ENCODE data around the gene TEX12.

TEX12 gene

DNA sequence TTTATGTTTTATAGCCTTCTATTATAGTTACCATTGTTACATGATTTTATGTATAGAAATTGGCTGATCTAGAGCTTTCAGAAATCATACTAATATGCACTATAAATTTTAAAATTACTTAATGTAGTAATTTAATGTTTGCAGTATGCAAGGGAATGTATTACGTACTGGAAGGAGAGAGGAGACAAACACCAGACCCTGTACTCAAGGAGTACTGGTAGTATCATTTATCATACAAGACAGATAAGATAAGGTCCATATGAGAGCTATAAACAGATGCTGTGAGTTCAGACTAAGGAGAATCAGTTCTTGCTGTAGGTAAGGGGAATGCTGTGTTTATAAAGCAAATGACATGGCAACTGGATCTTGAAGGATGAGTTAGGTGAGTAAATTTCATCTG is 8.9 kb downstream of the TEX12 start:
- Histone ChIP-seq H4K20me1 (ENCODE audit: insufficient read depth, low read length) (no peaks in the 10 kb centered on the region), H3K27ac (ENCODE audit: low read length) (no peak overlapping the region), H3K9me3 (replicated peaks; ENCODE audit: insufficient read depth, low read length) (no peaks in the 10 kb centered on the region), H3K36me3 (replicated peaks; ENCODE audit: insufficient read depth, low read length) (no peaks in the 10 kb centered on the region), H3K79me2 (ENCODE audit: low read length) (no peaks in the 10 kb centered on the region), H3K4me2 (ENCODE audit: low read depth, low read length) (no peak overlapping the region), H2AFZ (ENCODE audit: low read length) (no peak overlapping the region), H3K4me3 (ENCODE audit: low read length) (no peak overlapping the region), H3K27me3 (replicated peaks; ENCODE audit: insufficient read depth, low read length) (no peaks in the 10 kb centered on the region), H3K9me2 (replicated peaks; ENCODE audit: insufficient read depth, low read length) (no peaks in the 10 kb centered on the region), H3K4me1 (ENCODE audit: low read length) (peaks cover 16% of the 10 kb centered on the region), H3K9ac (ENCODE audit: low read length) (no peak overlapping the region), H3F3A (ENCODE audit: insufficient read depth, low read length) (0 out of 2 replicates have a peak, but pooled peaks cover 4% of the 10 kb centered on the region)
- DNase-seq = no peak
- TF ChIP-seq, protein P1, sequence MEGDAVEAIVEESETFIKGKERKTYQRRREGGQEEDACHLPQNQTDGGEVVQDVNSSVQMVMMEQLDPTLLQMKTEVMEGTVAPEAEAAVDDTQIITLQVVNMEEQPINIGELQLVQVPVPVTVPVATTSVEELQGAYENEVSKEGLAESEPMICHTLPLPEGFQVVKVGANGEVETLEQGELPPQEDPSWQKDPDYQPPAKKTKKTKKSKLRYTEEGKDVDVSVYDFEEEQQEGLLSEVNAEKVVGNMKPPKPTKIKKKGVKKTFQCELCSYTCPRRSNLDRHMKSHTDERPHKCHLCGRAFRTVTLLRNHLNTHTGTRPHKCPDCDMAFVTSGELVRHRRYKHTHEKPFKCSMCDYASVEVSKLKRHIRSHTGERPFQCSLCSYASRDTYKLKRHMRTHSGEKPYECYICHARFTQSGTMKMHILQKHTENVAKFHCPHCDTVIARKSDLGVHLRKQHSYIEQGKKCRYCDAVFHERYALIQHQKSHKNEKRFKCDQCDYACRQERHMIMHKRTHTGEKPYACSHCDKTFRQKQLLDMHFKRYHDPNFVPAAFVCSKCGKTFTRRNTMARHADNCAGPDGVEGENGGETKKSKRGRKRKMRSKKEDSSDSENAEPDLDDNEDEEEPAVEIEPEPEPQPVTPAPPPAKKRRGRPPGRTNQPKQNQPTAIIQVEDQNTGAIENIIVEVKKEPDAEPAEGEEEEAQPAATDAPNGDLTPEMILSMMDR (IDR thresholded peaks at IDR 0.05; ENCODE audit: low read length) = no peak
- TF ChIP-seq EZH2phosphoT487 (IDR thresholded peaks at IDR 0.05; ENCODE audit: low read length) = no peak

DNA sequence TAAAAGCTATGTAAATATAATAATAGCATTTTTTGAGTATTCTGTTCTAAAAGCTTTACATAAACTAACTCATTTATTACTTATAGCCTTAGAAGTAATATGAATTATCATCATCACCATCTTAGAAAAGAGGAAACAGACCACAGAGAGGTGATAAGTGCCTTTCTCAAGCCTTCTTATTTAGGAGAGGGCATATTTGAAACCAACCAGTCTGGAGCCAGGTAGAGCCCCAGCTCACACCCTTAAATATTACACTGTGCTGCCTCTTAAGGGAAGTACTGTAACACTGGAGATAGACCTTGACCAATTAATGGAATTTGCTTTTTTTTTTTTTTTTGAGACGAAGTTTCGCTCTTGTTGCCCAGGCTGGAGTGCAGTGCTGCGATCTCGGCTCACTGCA is 10.4 kb downstream of the TEX12 start:
- Histone ChIP-seq H3K9me2 (replicated peaks; ENCODE audit: insufficient read depth, low read length) (no peaks in the 10 kb centered on the region), H3K9ac (ENCODE audit: low read length) (no peak overlapping the region), H3K4me3 (ENCODE audit: low read length) (no peak overlapping the region), H2AFZ (ENCODE audit: low read length) (no peak overlapping the region), H3K36me3 (replicated peaks; ENCODE audit: insufficient read depth, low read length) (no peaks in the 10 kb centered on the region), H3F3A (ENCODE audit: insufficient read depth, low read length) (0 out of 2 replicates have a peak, but pooled peaks cover 4% of the 10 kb centered on the region), H3K9me3 (replicated peaks; ENCODE audit: insufficient read depth, low read length) (no peaks in the 10 kb centered on the region), H3K27ac (ENCODE audit: low read length) (no peak overlapping the region), H3K79me2 (ENCODE audit: low read length) (no peaks in the 10 kb centered on the region), H3K27me3 (replicated peaks; ENCODE audit: insufficient read depth, low read length) (no peaks in the 10 kb centered on the region), H3K4me2 (ENCODE audit: low read depth, low read length) (no peak overlapping the region), H3K4me1 (ENCODE audit: low read length) (peaks cover 16% of the 10 kb centered on the region), H4K20me1 (ENCODE audit: insufficient read depth, low read length) (no peaks in the 10 kb centered on the region)
- TF ChIP-seq EZH2 (optimal IDR thresholded peaks at IDR 0.05; ENCODE audit: low read depth, low read length) (no peak), EZH2phosphoT487 (IDR thresholded peaks at IDR 0.05; ENCODE audit: low read length) (no peak)
- TF ChIP-seq, protein P1 (IDR thresholded peaks at IDR 0.05; ENCODE audit: low read length) = no peak
- no peak for DNase-seq

DNA sequence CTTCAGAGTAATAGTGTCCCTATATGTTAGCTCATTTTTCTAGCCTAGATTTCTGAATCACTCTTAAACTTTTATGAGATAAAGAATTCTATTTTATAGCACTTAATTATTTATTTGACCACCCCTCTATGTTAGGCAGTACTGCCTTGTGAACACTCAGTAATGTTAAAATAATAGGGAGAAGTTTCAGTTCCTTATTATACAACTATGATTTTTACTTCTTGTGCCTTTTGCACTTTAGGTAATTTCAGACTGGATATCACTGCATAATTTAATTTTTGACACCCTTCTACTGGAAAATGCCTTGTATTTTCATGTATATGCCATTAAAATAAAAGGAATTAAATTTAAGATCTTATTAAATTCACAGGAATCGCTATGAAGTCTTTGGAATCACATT is 11.3 kb downstream of the TEX12 start:
- Histone ChIP-seq H3K36me3 (replicated peaks; ENCODE audit: insufficient read depth, low read length) (no peaks in the 10 kb centered on the region), H3K27me3 (replicated peaks; ENCODE audit: insufficient read depth, low read length) (no peaks in the 10 kb centered on the region), H3K9me3 (replicated peaks; ENCODE audit: insufficient read depth, low read length) (no peaks in the 10 kb centered on the region), H2AFZ (ENCODE audit: low read length) (no peak overlapping the region), H3K79me2 (ENCODE audit: low read length) (no peaks in the 10 kb centered on the region), H3K9me2 (replicated peaks; ENCODE audit: insufficient read depth, low read length) (no peaks in the 10 kb centered on the region), H4K20me1 (ENCODE audit: insufficient read depth, low read length) (no peaks in the 10 kb centered on the region), H3K4me1 (ENCODE audit: low read length) (peaks cover 16% of the 10 kb centered on the region), H3K27ac (ENCODE audit: low read length) (no peak overlapping the region), H3K4me3 (ENCODE audit: low read length) (no peak overlapping the region), H3K9ac (ENCODE audit: low read length) (no peak overlapping the region), H3K4me2 (ENCODE audit: low read depth, low read length) (peak overlapping the region; percentile 32; the same call in 1 of the 2 replicates), H3F3A (ENCODE audit: insufficient read depth, low read length) (0 out of 2 replicates have a peak, but pooled peaks cover 4% of the 10 kb centered on the region)
- DNase-seq = no peak
- TF ChIP-seq EZH2phosphoT487 (IDR thresholded peaks at IDR 0.05; ENCODE audit: low read length) = no peak
- TF ChIP-seq, protein P1 (IDR thresholded peaks at IDR 0.05; ENCODE audit: low read length) = no peak
- no peak for TF ChIP-seq EZH2 (optimal IDR thresholded peaks at IDR 0.05; ENCODE audit: low read depth, low read length)

Data from MM.1S (cell line).